ENCODE measurements around the gene IL17REL. TPM values are rescaled to one million over a fixed set of nuclear protein-coding genes. Genes with fewer than 3 reads are reported as not detected.

IL17REL gene
- total RNA-seq, 1 donor from 2014 or later, result 0.07 TPM

DNA sequence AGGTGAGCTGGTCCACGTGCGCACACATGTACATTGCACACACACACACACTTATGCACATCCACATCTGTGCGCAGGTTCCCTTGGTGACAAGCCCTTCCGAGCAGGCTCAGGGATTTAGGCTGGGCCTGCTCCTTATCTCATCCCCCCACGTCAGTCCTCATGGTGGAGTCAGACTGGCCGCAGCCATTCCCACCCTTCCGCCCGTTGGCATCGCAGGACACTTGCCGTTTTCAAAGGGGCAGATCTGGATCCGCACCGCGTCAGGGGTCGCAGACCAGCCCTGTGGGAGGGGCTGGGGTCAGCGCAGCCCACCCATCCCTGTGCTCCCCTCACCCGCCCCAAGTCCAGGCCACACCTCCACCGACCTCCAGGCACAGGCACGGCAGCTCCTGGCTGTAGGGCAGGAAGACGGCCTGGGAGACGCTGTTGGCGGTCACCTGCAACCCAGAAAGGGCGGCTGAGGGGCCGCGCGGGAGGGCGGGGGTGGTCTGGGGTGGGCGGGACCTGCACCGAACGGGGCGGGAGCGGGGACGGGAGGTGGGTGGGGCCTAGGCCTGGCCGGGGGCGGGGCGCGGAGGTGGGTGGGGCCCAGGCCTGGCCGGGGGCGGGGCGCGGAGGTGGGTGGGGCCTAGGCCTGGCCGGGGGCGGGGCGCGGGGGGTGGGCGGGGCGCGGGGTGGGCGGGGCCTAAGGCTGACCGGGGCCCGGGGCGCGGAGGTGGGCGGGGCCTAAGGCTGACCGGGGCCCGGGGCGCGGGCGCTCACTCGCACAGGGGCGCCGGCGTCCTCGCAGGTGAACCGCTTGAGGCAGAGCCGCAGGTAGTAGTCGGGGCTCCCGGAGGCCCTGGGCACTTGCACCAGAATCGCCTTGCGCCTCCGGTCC lies 13.3 kb downstream of the IL17REL start:
- Mint-ChIP-seq H3K4me1 (peaks cover 9% of the 10 kb centered on the region), H3K4me3 (no peak overlapping the region), H3K27ac (ENCODE audit: unreplicated experiment) (no peak overlapping the region), H3K27me3 (ENCODE audit: low read depth) (peaks cover 28% of the 10 kb centered on the region), H3K9me3 (no peaks in the 10 kb centered on the region), H3K36me3 (ENCODE audit: low read depth) (no peaks in the 10 kb centered on the region)
- TF ChIP-seq, protein P1, sequence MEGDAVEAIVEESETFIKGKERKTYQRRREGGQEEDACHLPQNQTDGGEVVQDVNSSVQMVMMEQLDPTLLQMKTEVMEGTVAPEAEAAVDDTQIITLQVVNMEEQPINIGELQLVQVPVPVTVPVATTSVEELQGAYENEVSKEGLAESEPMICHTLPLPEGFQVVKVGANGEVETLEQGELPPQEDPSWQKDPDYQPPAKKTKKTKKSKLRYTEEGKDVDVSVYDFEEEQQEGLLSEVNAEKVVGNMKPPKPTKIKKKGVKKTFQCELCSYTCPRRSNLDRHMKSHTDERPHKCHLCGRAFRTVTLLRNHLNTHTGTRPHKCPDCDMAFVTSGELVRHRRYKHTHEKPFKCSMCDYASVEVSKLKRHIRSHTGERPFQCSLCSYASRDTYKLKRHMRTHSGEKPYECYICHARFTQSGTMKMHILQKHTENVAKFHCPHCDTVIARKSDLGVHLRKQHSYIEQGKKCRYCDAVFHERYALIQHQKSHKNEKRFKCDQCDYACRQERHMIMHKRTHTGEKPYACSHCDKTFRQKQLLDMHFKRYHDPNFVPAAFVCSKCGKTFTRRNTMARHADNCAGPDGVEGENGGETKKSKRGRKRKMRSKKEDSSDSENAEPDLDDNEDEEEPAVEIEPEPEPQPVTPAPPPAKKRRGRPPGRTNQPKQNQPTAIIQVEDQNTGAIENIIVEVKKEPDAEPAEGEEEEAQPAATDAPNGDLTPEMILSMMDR (conservative IDR thresholded peaks at IDR 0.05), result no peak
- peak; percentile 38 for DNase-seq (ENCODE audit: low read depth, low spot score)

DNA sequence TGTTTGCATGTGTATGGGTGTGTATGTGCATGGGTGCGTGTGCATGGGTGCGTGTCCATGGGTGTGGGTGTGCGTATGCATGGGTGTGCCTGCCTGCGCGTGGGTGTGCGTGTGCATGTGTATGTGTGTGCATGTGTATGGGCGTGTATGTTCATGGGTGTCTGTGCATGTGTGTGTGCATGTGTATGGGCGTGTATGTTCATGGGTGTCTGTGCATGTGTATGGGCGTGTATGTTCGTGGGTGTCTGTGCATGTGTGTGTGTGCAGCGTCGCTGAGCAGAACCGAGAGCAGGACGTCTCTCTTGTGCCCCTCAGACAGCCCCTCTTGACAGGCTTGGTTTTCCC lies 13.9 kb downstream of the IL17REL start:
- Mint-ChIP-seq H3K27ac (ENCODE audit: unreplicated experiment) (no peak overlapping the region), H3K4me1 (peaks cover 9% of the 10 kb centered on the region), H3K36me3 (ENCODE audit: low read depth) (no peaks in the 10 kb centered on the region), H3K27me3 (ENCODE audit: low read depth) (peaks cover 27% of the 10 kb centered on the region), H3K4me3 (peak overlapping the region; percentile 27), H3K9me3 (no peaks in the 10 kb centered on the region)
- no peak for DNase-seq (ENCODE audit: low read depth, low spot score)
- TF ChIP-seq, protein P1 (conservative IDR thresholded peaks at IDR 0.05), result no peak

GRCh38 chr22:49997932-49998717 lies 14.4 kb downstream of the IL17REL start:
- DNase-seq (ENCODE audit: low read depth, low spot score), result no peak
- peaks cover 9% of the 10 kb centered on the region for H3K4me1 Mint-ChIP-seq
- H3K27me3 Mint-ChIP-seq (ENCODE audit: low read depth), result peaks cover 27% of the 10 kb centered on the region
- no peaks in the 10 kb centered on the region for H3K36me3 Mint-ChIP-seq (ENCODE audit: low read depth)
- H3K27ac Mint-ChIP-seq (ENCODE audit: unreplicated experiment), result no peak overlapping the region
- peak overlapping the region; percentile 27 for H3K4me3 Mint-ChIP-seq
- no peaks in the 10 kb centered on the region for H3K9me3 Mint-ChIP-seq
- TF ChIP-seq, protein P1 (conservative IDR thresholded peaks at IDR 0.05), result no peak

DNA sequence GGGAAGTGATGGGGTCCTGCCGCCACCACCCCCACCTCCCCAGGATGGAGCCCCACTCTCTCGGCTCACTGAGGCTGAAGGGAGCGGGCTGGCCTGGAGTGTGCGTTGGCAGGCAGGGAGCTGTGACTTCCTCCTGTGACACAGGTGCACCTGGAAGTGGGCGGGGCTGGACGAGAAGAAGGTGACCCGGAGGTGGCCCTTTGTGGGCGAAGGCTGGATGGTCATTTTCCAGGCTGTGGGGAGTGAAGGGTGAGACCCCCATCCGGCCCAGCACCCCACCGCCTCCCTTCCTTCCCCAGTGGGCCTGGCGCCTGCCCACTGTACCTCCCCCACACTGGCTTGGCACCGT lies 15.3 kb downstream of the IL17REL start:
- Mint-ChIP-seq H3K4me3 (no peak overlapping the region), H3K27me3 (ENCODE audit: low read depth) (peaks cover 25% of the 10 kb centered on the region), H3K36me3 (ENCODE audit: low read depth) (no peaks in the 10 kb centered on the region), H3K4me1 (peaks cover 9% of the 10 kb centered on the region), H3K9me3 (no peaks in the 10 kb centered on the region), H3K27ac (ENCODE audit: unreplicated experiment) (no peak overlapping the region)
- TF ChIP-seq, protein P1 (conservative IDR thresholded peaks at IDR 0.05), result no peak
- DNase-seq (ENCODE audit: low read depth, low spot score), result no peak

DNA sequence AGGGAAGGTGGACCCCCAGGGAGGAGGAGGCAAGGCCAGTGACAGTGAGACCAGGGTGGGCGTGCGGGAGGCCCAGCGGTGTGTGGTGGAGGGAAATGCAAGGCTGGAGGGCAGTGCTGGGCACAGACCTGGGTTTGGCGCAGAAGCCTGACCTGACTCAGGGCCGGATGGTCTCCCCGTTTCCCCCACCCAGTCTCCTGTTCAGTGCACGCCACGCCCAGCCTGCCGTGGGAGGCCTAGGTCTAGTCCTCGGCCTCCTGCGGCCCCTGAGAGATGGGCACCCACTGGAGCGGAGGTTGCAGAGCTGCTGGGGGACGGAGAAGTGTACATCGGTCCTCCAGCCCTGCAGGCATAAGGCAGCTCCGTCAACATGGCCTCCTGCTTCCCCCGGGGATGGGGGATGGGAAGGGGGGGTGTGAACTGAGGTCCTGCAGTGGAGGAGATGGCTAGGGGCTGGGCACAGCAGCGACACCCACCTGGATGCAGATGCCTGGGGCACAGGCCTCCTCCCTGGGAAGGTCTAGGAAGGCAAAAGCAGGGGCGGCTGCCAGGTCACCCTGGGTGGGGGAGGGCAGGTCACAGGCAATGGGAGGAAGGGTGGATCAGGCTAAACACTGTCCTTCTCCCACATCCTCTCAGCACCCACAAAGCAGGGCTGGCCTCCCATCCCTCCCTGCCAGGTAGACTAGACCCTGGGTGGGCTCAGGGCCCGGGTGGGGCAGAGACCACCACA lies 15.9 kb downstream of the IL17REL start:
- no peak for DNase-seq (ENCODE audit: low read depth, low spot score)
- Mint-ChIP-seq H3K9me3 (peaks cover 2% of the 10 kb centered on the region), H3K27me3 (ENCODE audit: low read depth) (peaks cover 24% of the 10 kb centered on the region), H3K36me3 (ENCODE audit: low read depth) (no peaks in the 10 kb centered on the region), H3K4me3 (no peak overlapping the region), H3K27ac (ENCODE audit: unreplicated experiment) (no peak overlapping the region), H3K4me1 (peaks cover 9% of the 10 kb centered on the region)
- TF ChIP-seq, protein P1 (conservative IDR thresholded peaks at IDR 0.05), result no peak

All from neural crest cell (in vitro differentiated cells).